K562 (cell line): ENCODE results near the gene VPS13D. TPM values are rescaled to one million over a fixed set of nuclear protein-coding genes. Genes with fewer than 3 reads are reported as not detected.

Experiments
- ATF2 ChIP-seq: sonication (generic); formaldehyde crosslinking; IDR thresholded peaks from 2 replicates; pipeline ENCODE4 v1.8.1; 2022; ENCODE audit warnings: missing genetic modification reagents
- BRF2 ChIP-seq: IDR thresholded peaks from 3 replicates; pipeline ENCODE4 v1.6.1; 2011; ENCODE audit warnings: borderline replicate concordance, mild to moderate bottlenecking; ENCODE audit not compliant: insufficient read length, insufficient read depth
- DMBX1 ChIP-seq: fragments of 250-450 bp; sonication (Bioruptor Pico); IDR thresholded peaks from 2 replicates; pipeline ENCODE4 v1.8.0; 2022; ENCODE audit warnings: inconsistent platforms, mild to moderate bottlenecking, moderate library complexity, borderline replicate concordance
- GABPA ChIP-seq: fragments of 200-800 bp; sonication (Bioruptor generic); conservative IDR thresholded peaks from 2 replicates; pipeline ENCODE4 v1.6.1; 2016; ENCODE audit warnings: low read depth, missing genetic modification characterization, missing compliant biosample characterization
- KLF1 ChIP-seq: fragments of 450-650 bp; IDR thresholded peaks from 2 replicates; pipeline ENCODE4 v1.6.1; 2016; ENCODE audit warnings: missing genetic modification characterization, missing compliant biosample characterization
- MAZ ChIP-seq, 2 experiments: fragments of 450-650 bp in 1 of 2; sonication (generic) in 1 of 2; formaldehyde crosslinking; IDR thresholded peaks in 1 of 2; conservative IDR thresholded peaks in 1 of 2; 2 replicates each; pipeline versions ENCODE4 v1.4.0 to v1.5.0; 2020; ENCODE audit warnings: mild to moderate bottlenecking in 1 of 2, missing genetic modification reagents in 1 of 2
- RREB1 ChIP-seq: fragments of 250-450 bp; sonication (Bioruptor Pico); IDR thresholded peaks from 2 replicates; pipeline ENCODE4 v1.4.0; 2020
- TEAD1 ChIP-seq, 2 experiments: fragments of 450-650 bp in 1 of 2; sonication (generic) in 1 of 2; formaldehyde crosslinking; IDR thresholded peaks; 2 replicates each; pipeline versions ENCODE4 v1.4.0 to v1.8.0; 2020 to 2022; ENCODE audit warnings: mild to moderate bottlenecking in 2 of 2, missing genetic modification reagents in 1 of 2
- ZKSCAN1 ChIP-seq: fragments of 150-350 bp; IDR thresholded peaks from 2 replicates; pipeline ENCODE4 v1.6.1; 2016; ENCODE audit warnings: low read depth, low read length
- ZNF143 ChIP-seq: sonication (generic); formaldehyde crosslinking; IDR thresholded peaks from 2 replicates; pipeline ENCODE4 v1.9.0; 2022; ENCODE audit warnings: mild to moderate bottlenecking, missing genetic modification reagents
- ZNF444 ChIP-seq: fragments of 250-450 bp; sonication (Bioruptor Pico); IDR thresholded peaks from 2 replicates; pipeline ENCODE4 v1.4.0; 2020; ENCODE audit warnings: mild to moderate bottlenecking, moderate library complexity
- polyA plus RNA-seq, 8 experiments: library from polyadenylated mRNA; depleted of rRNA in 4 of 8; stranded (reverse) in 5 of 8; unstranded in 3 of 8; fragments of >200 nt; fragmentation: Nextera tagmentation in 2 of 8; fragmentation: Illumina TruSeq in 1 of 8; extraction: Ambion mirVana in 2 of 8; extraction: Trizol in 1 of 8; gene quantifications; 2 replicates each; pipeline versions ENCODE4 v1.2.1 to v1.2.3, GENCODE V29; 2011 to 2014; ENCODE audit warnings: inconsistent platforms in 1 of 8, missing spikeins in 1 of 8
- total RNA-seq, 7 experiments: library from RNA; depleted of rRNA in 6 of 7; stranded (reverse); fragments of >200 nt in 6 of 7; fragmentation: Illumina TruSeq in 2 of 7; extraction: Trizol in 2 of 7; gene quantifications; 2 replicates each; pipeline versions ENCODE4 v1.2.1 to v1.2.3, GENCODE V29; 2011 to 2021; ENCODE audit warnings: low replicate concordance in 1 of 7
- TF ChIP-seq, protein P1 (sequence below): fragments of 250-450 bp; sonication (Bioruptor Pico); IDR thresholded peaks from 2 replicates; pipeline ENCODE4 v1.4.0; 2020; ENCODE audit warnings: mild to moderate bottlenecking, moderate library complexity
- TF ChIP-seq, protein P2 (sequence below), 2 experiments: fragments of 450-650 bp; conservative IDR thresholded peaks; 2 replicates each; pipeline ENCODE4 v1.6.1; 2017; ENCODE audit warnings: mild to moderate bottlenecking in 2 of 2, moderate library complexity in 2 of 2

The VPS13D gene
- total and polyA plus RNA-seq, 9 of the 15 experiments (the other 6 are each of a cell fraction or from before 2014, with no cell fraction given), result 6.1 to 51.5 (median 38.5) TPM

GRCh38 chr1:12548973-12549459 is 319.2 kb downstream of the VPS13D start (continued):
- TF ChIP-seq, protein P1, sequence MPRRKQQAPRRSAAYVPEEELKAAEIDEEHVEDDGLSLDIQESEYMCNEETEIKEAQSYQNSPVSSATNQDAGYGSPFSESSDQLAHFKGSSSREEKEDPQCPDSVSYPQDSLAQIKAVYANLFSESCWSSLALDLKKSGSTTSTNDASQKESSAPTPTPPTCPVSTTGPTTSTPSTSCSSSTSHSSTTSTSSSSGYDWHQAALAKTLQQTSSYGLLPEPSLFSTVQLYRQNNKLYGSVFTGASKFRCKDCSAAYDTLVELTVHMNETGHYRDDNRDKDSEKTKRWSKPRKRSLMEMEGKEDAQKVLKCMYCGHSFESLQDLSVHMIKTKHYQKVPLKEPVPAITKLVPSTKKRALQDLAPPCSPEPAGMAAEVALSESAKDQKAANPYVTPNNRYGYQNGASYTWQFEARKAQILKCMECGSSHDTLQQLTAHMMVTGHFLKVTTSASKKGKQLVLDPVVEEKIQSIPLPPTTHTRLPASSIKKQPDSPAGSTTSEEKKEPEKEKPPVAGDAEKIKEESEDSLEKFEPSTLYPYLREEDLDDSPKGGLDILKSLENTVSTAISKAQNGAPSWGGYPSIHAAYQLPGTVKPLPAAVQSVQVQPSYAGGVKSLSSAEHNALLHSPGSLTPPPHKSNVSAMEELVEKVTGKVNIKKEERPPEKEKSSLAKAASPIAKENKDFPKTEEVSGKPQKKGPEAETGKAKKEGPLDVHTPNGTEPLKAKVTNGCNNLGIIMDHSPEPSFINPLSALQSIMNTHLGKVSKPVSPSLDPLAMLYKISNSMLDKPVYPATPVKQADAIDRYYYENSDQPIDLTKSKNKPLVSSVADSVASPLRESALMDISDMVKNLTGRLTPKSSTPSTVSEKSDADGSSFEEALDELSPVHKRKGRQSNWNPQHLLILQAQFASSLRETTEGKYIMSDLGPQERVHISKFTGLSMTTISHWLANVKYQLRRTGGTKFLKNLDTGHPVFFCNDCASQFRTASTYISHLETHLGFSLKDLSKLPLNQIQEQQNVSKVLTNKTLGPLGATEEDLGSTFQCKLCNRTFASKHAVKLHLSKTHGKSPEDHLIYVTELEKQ (CRISPR knock-in tag), result no peak
- TF ChIP-seq ZNF444 (CRISPR knock-in tag) (no peak), KLF1 (tag) (0 out of 2 replicates have a peak, but pooled peaks have one; percentile 30), GABPA (tag) (no peak), ZNF143 (no peak), TEAD1 (CRISPR knock-in tag; IDR thresholded peaks at IDR 0.05) (no peak), ATF2 (CRISPR knock-in tag) (no peak), ZKSCAN1 (0 out of 2 replicates have a peak, but pooled peaks have one; percentile 30), BRF2 (no peak), RREB1 (CRISPR knock-in tag) (peak; percentile 85; the same call in 1 of the 2 replicates), DMBX1 (CRISPR knock-in tag) (peak; percentile 79; the same call in 1 of the 2 replicates), MAZ (CRISPR knock-in tag; conservative IDR thresholded peaks at IDR 0.05 in 1 of 2, IDR thresholded peaks at IDR 0.05 in 1 of 2) (peak in 1 of 2 experiments; percentile 55; a peak in 3 of 4 replicates)
- TF ChIP-seq, protein P2, sequence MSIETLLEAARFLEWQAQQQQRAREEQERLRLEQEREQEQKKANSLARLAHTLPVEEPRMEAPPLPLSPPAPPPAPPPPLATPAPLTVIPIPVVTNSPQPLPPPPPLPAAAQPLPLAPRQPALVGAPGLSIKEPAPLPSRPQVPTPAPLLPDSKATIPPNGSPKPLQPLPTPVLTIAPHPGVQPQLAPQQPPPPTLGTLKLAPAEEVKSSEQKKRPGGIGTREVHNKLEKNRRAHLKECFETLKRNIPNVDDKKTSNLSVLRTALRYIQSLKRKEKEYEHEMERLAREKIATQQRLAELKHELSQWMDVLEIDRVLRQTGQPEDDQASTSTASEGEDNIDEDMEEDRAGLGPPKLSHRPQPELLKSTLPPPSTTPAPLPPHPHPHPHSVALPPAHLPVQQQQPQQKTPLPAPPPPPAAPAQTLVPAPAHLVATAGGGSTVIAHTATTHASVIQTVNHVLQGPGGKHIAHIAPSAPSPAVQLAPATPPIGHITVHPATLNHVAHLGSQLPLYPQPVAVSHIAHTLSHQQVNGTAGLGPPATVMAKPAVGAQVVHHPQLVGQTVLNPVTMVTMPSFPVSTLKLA (conservative IDR thresholded peaks at IDR 0.05), result peak in 1 of 2 experiments; percentile 51
